PFSK-1 (cell line): Measurements from ENCODE around the gene CACNG4.

Experiments
- FOXP2 ChIP-seq: optimal IDR thresholded peaks from 2 replicates; pipeline ENCODE3; 2011; ENCODE audit warnings: borderline replicate concordance, control low read depth, inconsistent platforms; ENCODE audit not compliant: insufficient read depth; ENCODE audit errors: extremely low read length, extremely low read depth
- POLR2AphosphoS5 ChIP-seq: IDR thresholded peaks from 2 replicates; pipeline ENCODE4 v1.6.1; 2012; ENCODE audit warnings: low read depth, mild to moderate bottlenecking, control low read depth, low read length, moderate library complexity
- REST ChIP-seq, 2 experiments: IDR thresholded peaks; 2 replicates each; pipeline versions ENCODE4 v1.6.1 to v1.8.0; 2011 to 2012; ENCODE audit warnings: low read depth in 2 of 2, low read length in 2 of 2, control low read depth in 1 of 2, inconsistent platforms in 1 of 2, mild to moderate bottlenecking in 1 of 2, moderate library complexity in 1 of 2; ENCODE audit not compliant: insufficient read depth in 1 of 2
- SIN3A ChIP-seq: IDR thresholded peaks from 2 replicates; pipeline ENCODE4 v1.6.1; 2012; ENCODE audit warnings: mild to moderate bottlenecking, low read length, moderate library complexity, borderline replicate concordance; ENCODE audit not compliant: insufficient read depth
- TAF1 ChIP-seq: IDR thresholded peaks from 2 replicates; pipeline ENCODE4 v1.6.1; 2012; ENCODE audit warnings: low read length, control low read depth, borderline replicate concordance; ENCODE audit not compliant: insufficient read depth

Gene CACNG4

DNA sequence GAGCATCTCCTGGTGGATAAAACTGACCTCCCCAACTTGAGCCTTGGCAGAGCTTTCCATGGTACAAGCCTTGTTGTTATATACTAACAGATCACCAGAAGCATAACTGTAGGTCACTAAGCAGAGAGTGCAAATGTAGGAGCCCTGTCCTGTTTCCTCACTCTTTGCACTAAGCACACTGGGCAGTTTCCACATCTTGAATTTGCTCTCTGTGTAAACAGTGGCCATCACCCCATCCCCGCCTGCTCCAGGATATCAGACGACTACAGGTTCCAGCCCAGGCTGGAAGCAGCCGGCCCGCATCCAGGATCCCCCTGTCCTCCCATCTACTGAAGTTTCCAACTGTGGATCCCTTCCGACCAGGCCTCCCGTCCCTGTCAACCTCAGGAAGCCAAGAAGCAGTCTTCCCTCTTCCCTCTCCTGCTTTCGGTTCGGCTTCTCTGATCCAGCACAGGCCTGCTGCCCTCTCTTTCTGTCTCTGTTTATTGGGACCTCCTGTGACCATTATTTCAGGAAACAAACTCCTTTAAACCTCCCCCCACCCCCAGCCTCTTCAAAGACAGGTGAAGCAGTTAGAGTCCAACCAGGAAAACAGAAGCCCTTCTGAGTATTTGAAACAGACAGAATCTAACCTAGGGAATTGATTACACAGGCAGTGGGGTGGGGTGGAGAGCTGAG, 22.6 kb upstream of the CACNG4 start:
- TF ChIP-seq TAF1 (no peak), FOXP2 (no peak), REST (IDR thresholded peaks at IDR 0.05; ENCODE audit: insufficient read depth in 1 of 2, low read depth in 2 of 2, low read length in 2 of 2) (no peak), SIN3A (no peak), POLR2AphosphoS5 (no peak)

DNA sequence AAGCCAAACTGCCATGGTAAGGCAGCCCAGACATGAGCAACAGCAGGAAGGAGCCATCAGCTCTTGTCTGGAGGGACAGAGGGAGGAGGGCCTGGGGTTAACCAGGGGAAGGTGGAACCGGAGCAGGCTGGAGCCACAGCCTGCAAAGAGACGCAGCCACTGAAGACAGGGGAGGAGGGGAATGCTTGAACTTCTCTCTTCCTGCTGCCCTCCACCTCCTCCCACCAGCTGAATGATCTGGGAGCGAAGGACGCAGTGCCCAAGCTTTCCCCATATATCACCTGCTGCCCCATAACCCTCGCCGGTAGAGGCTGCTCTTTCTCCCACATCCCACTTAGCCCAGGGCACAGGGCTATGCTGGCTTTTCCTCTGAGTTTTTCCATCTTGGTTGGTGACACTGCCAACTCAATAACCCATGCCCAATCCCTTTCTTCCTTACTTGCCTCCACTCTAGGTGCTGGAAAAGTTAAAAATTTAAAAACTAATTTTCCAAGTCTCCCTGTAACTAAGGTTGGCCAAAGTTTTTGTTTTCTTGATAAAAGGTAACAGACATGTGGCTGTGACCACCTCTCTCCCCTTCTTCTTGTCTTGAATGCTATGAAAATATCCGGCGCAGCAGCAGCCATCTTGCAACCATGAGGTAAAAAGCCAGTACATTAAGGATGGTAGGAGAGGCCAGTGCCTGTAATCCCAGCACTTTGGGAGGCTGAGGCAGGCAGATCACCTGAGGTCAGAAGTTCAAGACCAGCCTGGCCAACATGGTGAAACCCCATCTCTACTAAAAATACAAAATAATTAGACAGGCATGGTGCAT, 21.8 kb upstream of the CACNG4 start:
- TF ChIP-seq FOXP2 = peak; percentile 13
- TF ChIP-seq TAF1 = no peak

GRCh38 chr17:66943484-66943883, 21.0 kb upstream of the CACNG4 start:
- TF ChIP-seq SIN3A = no peak
- TF ChIP-seq POLR2AphosphoS5 = no peak
- TF ChIP-seq TAF1 = no peak
- TF ChIP-seq FOXP2 = no peak
- TF ChIP-seq REST (IDR thresholded peaks at IDR 0.05; ENCODE audit: insufficient read depth in 1 of 2, low read depth in 2 of 2, low read length in 2 of 2) = no peak

DNA sequence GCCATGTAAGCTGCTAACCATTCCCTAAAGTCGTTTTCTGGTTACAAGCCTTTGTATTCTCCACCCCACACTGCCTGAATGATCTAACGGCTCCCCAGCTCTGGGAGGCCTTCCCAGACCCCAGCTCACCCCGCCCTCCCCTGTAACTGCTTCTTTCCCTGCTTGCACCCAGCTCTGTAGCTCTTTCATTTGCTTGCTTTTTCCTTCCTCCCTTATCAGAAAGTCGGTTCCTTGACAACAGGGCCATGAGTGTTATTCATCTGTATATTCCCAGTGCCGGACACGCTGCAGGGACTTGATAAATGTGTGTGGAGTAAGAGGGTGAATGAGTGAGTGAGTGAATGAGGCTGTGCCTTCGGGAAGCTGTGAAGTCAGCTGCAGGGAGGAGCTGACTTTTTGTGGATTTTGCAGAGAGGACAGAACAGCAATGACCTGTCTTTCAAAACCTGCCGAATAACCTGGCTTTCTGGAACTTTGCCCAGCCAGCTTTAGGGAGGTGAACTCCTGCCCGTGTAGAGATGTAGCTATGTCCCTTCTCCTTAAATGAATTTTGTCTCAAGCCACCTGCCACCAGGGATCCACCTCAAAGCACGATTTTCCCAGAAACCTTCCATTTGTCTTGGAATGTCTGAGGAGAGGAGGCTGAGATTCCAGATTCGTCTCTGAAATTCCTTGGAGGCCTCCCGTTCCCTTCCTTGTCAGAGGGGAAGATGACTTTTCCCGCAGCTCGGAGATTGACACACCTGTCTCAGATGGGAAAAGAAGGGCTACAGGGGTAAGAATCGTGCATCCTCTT, 20.0 kb upstream of the CACNG4 start:
- TF ChIP-seq POLR2AphosphoS5 = no peak
- TF ChIP-seq FOXP2 = no peak
- no peak for TF ChIP-seq REST (IDR thresholded peaks at IDR 0.05; ENCODE audit: insufficient read depth in 1 of 2, low read depth in 2 of 2, low read length in 2 of 2)
- no peak for TF ChIP-seq SIN3A
- TF ChIP-seq TAF1 = no peak

DNA sequence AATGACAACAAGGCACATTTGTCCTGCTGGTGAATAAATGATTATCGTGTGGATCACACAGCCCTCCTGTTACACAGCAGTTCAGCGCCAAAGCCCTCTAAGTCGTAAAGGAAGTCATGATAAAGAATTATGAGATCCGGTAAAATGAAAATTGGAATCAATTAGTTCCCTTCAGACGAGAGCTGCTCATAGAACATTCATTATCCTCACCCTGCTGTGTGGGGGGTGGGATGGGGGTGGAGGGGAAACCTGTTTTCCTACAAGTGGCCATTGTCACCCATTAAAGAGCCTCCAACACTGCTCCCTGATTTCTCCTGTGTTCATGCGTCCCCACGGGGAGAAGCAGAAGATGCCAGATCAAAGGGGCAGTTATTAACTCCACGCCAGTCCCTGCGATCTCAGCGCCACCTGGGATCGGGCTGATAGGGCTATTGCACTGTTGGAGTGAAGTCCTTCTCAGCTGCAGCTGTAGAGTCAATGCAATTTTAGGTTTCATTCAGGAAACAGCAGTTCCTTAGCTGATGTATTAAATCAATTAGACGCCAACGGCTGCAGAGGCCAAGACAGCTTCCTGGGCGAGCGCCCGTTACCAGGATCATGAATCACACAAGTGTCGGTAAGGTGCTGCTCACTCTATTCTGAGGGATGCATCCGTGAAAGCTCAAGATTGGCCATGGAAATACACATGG, 19.2 kb upstream of the CACNG4 start:
- TF ChIP-seq SIN3A (no peak), FOXP2 (no peak), TAF1 (no peak), POLR2AphosphoS5 (no peak), REST (IDR thresholded peaks at IDR 0.05; ENCODE audit: insufficient read depth in 1 of 2, low read depth in 2 of 2, low read length in 2 of 2) (no peak)
